ENCODE results near the gene TMEM89. TPM values are rescaled to one million over a fixed set of nuclear protein-coding genes. Genes with fewer than 3 reads are reported as not detected.

TMEM89 gene
- total and polyA plus RNA-seq, 2 donors from 2014 or later = not detected

GRCh38 chr3:48584836-48585235 is 36.7 kb downstream of the TMEM89 start:
- H3K9ac ChIP-seq (ENCODE audit: low read length in 3 of 3) = no peak overlapping the region
- FAIRE-seq (no peak), DNase-seq (no peak)
- no peak for TF ChIP-seq CTCF (IDR thresholded peaks at IDR 0.05; ENCODE audit: borderline replicate concordance, extremely low read depth, insufficient read depth)
- no peaks in the 10 kb centered on the region for H3K9me3 ChIP-seq (ENCODE audit: control insufficient read depth in 2 of 3, insufficient read depth in 1 of 3, low read length in 3 of 3)
- H3K4me3 ChIP-seq (ENCODE audit: low read length in 3 of 3) = no peak overlapping the region
- intact Hi-C loops (cut with DNase I) = no loop called here
- no peaks in the 10 kb centered on the region for H3K36me3 ChIP-seq (ENCODE audit: control insufficient read depth in 2 of 3, insufficient read depth in 3 of 3, low read length in 3 of 3)
- H3K27ac ChIP-seq (ENCODE audit: low read depth in 2 of 2, low read length in 2 of 2) = no peak overlapping the region
- H3K4me1 ChIP-seq (ENCODE audit: control insufficient read depth in 2 of 3, insufficient read depth in 2 of 3, low read depth in 1 of 3, low read length in 3 of 3) = no peaks in the 10 kb centered on the region
- H3K27me3 ChIP-seq (ENCODE audit: control insufficient read depth, insufficient read depth, low read length) = no peaks in the 10 kb centered on the region

- no peak for FAIRE-seq
- no peaks in the 10 kb centered on the region for H3K9me3 ChIP-seq (ENCODE audit: control insufficient read depth in 2 of 3, insufficient read depth in 1 of 3, low read length in 3 of 3)
- H3K36me3 ChIP-seq (ENCODE audit: control insufficient read depth in 2 of 3, insufficient read depth in 3 of 3, low read length in 3 of 3) = peaks cover 0 to 2% (median 0%) of the 10 kb centered on the region in 3 donors
- H3K4me3 ChIP-seq (ENCODE audit: low read length in 3 of 3) = no peak overlapping the region
- no peak for DNase-seq
- no peak for TF ChIP-seq CTCF (IDR thresholded peaks at IDR 0.05; ENCODE audit: borderline replicate concordance, extremely low read depth, insufficient read depth)
- no peaks in the 10 kb centered on the region for H3K27me3 ChIP-seq (ENCODE audit: control insufficient read depth, insufficient read depth, low read length)
- no peak overlapping the region for H3K9ac ChIP-seq (ENCODE audit: low read length in 3 of 3)
- intact Hi-C loops (cut with DNase I) = no loop called here
- no peaks in the 10 kb centered on the region for H3K4me1 ChIP-seq (ENCODE audit: control insufficient read depth in 2 of 3, insufficient read depth in 2 of 3, low read depth in 1 of 3, low read length in 3 of 3)
- no peak overlapping the region for H3K27ac ChIP-seq (ENCODE audit: low read depth in 2 of 2, low read length in 2 of 2)
Observed at GRCh38 chr3:48581621-48582481, 39.7 kb downstream of the TMEM89 start.

GRCh38 chr3:48576647-48577046 is 44.9 kb downstream of the TMEM89 start:
- no peak overlapping the region for H3K4me3 ChIP-seq (ENCODE audit: low read length in 3 of 3)
- DNase-seq (no peak), FAIRE-seq (no peak)
- no peaks in the 10 kb centered on the region for H3K4me1 ChIP-seq (ENCODE audit: control insufficient read depth in 2 of 3, insufficient read depth in 2 of 3, low read depth in 1 of 3, low read length in 3 of 3)
- intact Hi-C loops (cut with DNase I) = no loop called here
- TF ChIP-seq CTCF (IDR thresholded peaks at IDR 0.05; ENCODE audit: borderline replicate concordance, extremely low read depth, insufficient read depth) = no peak
- H3K36me3 ChIP-seq (ENCODE audit: control insufficient read depth in 2 of 3, insufficient read depth in 3 of 3, low read length in 3 of 3) = peaks cover 0 to 2% (median 0%) of the 10 kb centered on the region in 3 donors
- no peaks in the 10 kb centered on the region for H3K27me3 ChIP-seq (ENCODE audit: control insufficient read depth, insufficient read depth, low read length)
- H3K9ac ChIP-seq (ENCODE audit: low read length in 3 of 3) = no peak overlapping the region
- H3K27ac ChIP-seq (ENCODE audit: low read depth in 2 of 2, low read length in 2 of 2) = no peak overlapping the region
- H3K9me3 ChIP-seq (ENCODE audit: control insufficient read depth in 2 of 3, insufficient read depth in 1 of 3, low read length in 3 of 3) = no peaks in the 10 kb centered on the region
